Measurements from ENCODE around the gene NCK2. TPM values are rescaled to one million over a fixed set of nuclear protein-coding genes. Genes with fewer than 3 reads are reported as not detected.

NCK2 gene
- polyA plus RNA-seq, 3 donors from 2014 or later, result 10.7 to 22.1 (median 16.2) TPM

DNA sequence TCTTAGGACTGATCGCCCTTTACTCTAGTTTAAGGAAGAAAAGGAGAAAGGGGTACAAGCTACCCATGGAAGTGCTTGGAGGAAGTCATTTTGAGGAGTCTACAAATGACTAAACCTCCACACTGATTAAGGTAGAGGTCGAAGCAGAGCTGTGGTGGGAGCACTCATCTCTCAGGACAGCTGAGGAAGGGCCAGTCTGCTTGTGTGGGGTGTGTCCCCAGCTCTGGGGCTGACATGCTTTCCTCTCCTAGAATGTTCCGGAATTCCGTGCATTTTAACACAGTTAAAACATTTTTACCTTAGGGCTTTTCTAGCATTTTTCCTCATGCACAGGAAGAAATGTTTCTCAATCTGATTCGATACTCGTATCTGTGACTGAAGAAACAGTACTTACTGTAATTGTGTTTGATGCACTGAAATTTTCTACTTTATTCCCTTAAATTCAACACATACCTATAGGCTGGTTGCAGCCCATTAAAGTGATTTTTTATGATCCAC lies 135.1 kb downstream of the NCK2 start:
- Mint-ChIP-seq H3K4me1 (peaks cover 45 to 80% of the 10 kb centered on the region in 2 donors), H3K4me3 (no peak overlapping the region), H3K27me3 (ENCODE audit: low read depth in 3 of 3) (no peaks in the 10 kb centered on the region), H3K27ac (peak overlapping the region in 1 of 6 donors; percentile 24), H3K9me3 (no peaks in the 10 kb centered on the region), H3K36me3 (peaks cover 0 to 18% (median 12%) of the 10 kb centered on the region in 3 donors)
- DNase-seq, result no peak

DNA sequence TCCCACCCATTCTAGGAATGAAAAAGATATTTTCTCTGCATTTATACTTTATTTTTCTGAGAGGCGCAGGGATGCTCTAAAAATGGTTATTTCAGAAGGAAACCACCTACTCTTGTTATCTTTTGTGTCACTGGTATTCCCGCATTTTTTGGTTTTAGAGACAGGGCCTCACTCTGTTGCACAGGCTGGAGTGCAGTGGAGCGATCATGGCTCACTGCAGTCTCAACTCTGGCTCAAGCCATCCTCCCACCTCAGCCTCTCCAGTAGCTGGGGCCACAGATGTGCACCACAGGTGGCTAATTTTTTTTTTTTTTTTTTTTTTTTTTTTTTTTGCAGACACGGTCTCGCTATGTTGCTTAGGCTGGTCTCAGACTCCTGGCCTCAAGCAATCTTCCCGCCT lies 135.9 kb downstream of the NCK2 start:
- no peak overlapping the region for H3K4me3 Mint-ChIP-seq
- H3K36me3 Mint-ChIP-seq, result peaks cover 0 to 18% (median 12%) of the 10 kb centered on the region in 3 donors
- H3K27me3 Mint-ChIP-seq (ENCODE audit: low read depth in 3 of 3), result no peaks in the 10 kb centered on the region

DNA sequence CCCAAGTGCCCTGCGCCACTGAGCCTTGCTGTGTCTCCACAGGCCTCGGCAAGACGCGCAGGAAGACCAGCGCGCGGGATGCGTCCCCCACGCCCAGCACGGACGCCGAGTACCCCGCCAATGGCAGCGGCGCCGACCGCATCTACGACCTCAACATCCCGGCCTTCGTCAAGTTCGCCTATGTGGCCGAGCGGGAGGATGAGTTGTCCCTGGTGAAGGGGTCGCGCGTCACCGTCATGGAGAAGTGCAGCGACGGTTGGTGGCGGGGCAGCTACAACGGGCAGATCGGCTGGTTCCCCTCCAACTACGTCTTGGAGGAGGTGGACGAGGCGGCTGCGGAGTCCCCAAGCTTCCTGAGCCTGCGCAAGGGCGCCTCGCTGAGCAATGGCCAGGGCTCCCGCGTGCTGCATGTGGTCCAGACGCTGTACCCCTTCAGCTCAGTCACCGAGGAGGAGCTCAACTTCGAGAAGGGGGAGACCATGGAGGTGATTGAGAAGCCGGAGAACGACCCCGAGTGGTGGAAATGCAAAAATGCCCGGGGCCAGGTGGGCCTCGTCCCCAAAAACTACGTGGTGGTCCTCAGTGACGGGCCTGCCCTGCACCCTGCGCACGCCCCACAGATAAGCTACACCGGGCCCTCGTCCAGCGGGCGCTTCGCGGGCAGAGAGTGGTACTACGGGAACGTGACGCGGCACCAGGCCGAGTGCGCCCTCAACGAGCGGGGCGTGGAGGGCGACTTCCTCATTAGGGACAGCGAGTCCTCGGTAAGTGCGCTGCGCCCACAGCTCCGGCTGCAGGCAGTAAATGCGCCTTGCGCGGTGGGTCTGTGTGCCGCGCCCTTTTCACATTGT lies 136.8 kb downstream of the NCK2 start:
- Mint-ChIP-seq H3K36me3 (peaks cover 0 to 18% (median 12%) of the 10 kb centered on the region in 3 donors), H3K4me3 (no peak overlapping the region), H3K27ac (no peak overlapping the region), H3K4me1 (peaks cover 46 to 81% of the 10 kb centered on the region in 2 donors), H3K9me3 (no peaks in the 10 kb centered on the region), H3K27me3 (ENCODE audit: low read depth in 3 of 3) (no peaks in the 10 kb centered on the region)
- no peak for DNase-seq

More for the DNA sequence above, 135.9 kb downstream of the NCK2 start:
- Mint-ChIP-seq H3K4me1 (peaks cover 41 to 80% of the 10 kb centered on the region in 2 donors), H3K9me3 (no peaks in the 10 kb centered on the region), H3K27ac (no peak overlapping the region)
- no peak for DNase-seq

- H3K27me3 Mint-ChIP-seq (ENCODE audit: low read depth in 3 of 3), result no peaks in the 10 kb centered on the region
- H3K4me1 Mint-ChIP-seq, result peaks cover 47 to 81% of the 10 kb centered on the region in 2 donors
- H3K27ac Mint-ChIP-seq, result peak overlapping the region in 3 of 6 donors; percentile 6 to 11 (median 10)
- DNase-seq, result no peak
- no peaks in the 10 kb centered on the region for H3K9me3 Mint-ChIP-seq
- H3K4me3 Mint-ChIP-seq, result no peak overlapping the region
- H3K36me3 Mint-ChIP-seq, result peaks cover 0 to 18% (median 12%) of the 10 kb centered on the region in 3 donors
Measured at GRCh38 chr2:105882341-105882740, 137.6 kb downstream of the NCK2 start.

- H3K9me3 Mint-ChIP-seq, result no peaks in the 10 kb centered on the region
- no peaks in the 10 kb centered on the region for H3K27me3 Mint-ChIP-seq (ENCODE audit: low read depth in 3 of 3)
- peaks cover 47 to 81% of the 10 kb centered on the region in 2 donors for H3K4me1 Mint-ChIP-seq
- no peak overlapping the region for H3K4me3 Mint-ChIP-seq
- peak overlapping the region in 2 of 6 donors; percentile 47 to 68 for H3K27ac Mint-ChIP-seq
- H3K36me3 Mint-ChIP-seq, result peaks cover 0 to 18% (median 12%) of the 10 kb centered on the region in 3 donors
- DNase-seq, result no peak
Measured at GRCh38 chr2:105882920-105883435, 138.3 kb downstream of the NCK2 start.

GRCh38 chr2:105883911-105884694 lies 139.4 kb downstream of the NCK2 start:
- no peaks in the 10 kb centered on the region for H3K27me3 Mint-ChIP-seq (ENCODE audit: low read depth in 3 of 3)
- H3K27ac Mint-ChIP-seq, result peak overlapping the region in 2 of 6 donors; percentile 28 to 42
- H3K4me3 Mint-ChIP-seq, result no peak overlapping the region
- DNase-seq, result no peak
- no peaks in the 10 kb centered on the region for H3K9me3 Mint-ChIP-seq
- H3K36me3 Mint-ChIP-seq, result peaks cover 4 to 23% (median 12%) of the 10 kb centered on the region in 3 donors
- peaks cover 49 to 79% of the 10 kb centered on the region in 2 donors for H3K4me1 Mint-ChIP-seq

GRCh38 chr2:105885456-105885855 lies 140.7 kb downstream of the NCK2 start:
- no peaks in the 10 kb centered on the region for H3K9me3 Mint-ChIP-seq
- H3K27ac Mint-ChIP-seq, result peak overlapping the region in 3 of 6 donors; percentile 9 to 46 (median 11)
- H3K4me3 Mint-ChIP-seq, result no peak overlapping the region
- no peak for DNase-seq
- no peaks in the 10 kb centered on the region for H3K27me3 Mint-ChIP-seq (ENCODE audit: low read depth in 3 of 3)
- H3K4me1 Mint-ChIP-seq, result peaks cover 53 to 78% of the 10 kb centered on the region in 2 donors
- H3K36me3 Mint-ChIP-seq, result peaks cover 8 to 27% (median 8%) of the 10 kb centered on the region in 3 donors

DNA sequence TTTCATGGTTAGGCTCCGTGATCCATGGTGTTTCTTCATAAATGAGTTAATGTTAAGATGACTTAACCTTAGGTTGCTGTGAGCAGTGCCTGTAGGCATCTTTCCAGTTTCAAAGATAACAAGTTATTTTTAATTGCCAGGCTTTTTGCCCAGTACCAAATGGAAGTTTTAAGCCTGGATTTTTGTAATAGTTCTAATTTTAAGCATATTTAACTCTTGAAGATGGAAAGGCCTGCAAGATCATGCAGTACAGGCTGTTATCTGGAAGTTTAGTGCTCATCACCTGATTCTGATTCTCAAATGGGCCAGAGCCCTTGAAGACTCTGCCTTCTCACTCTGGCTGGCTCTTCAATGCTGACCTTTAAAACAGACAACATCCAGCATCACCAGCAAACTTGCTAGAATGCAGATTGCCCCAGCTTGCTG lies 141.3 kb downstream of the NCK2 start:
- Mint-ChIP-seq H3K36me3 (peaks cover 8 to 25% (median 9%) of the 10 kb centered on the region in 3 donors), H3K27ac (peak overlapping the region in 5 of 6 donors; percentile 4 to 49 (median 11)), H3K4me3 (no peak overlapping the region), H3K9me3 (no peaks in the 10 kb centered on the region), H3K27me3 (ENCODE audit: low read depth in 3 of 3) (no peaks in the 10 kb centered on the region), H3K4me1 (peaks cover 59 to 83% of the 10 kb centered on the region in 2 donors)
- no peak for DNase-seq

DNA sequence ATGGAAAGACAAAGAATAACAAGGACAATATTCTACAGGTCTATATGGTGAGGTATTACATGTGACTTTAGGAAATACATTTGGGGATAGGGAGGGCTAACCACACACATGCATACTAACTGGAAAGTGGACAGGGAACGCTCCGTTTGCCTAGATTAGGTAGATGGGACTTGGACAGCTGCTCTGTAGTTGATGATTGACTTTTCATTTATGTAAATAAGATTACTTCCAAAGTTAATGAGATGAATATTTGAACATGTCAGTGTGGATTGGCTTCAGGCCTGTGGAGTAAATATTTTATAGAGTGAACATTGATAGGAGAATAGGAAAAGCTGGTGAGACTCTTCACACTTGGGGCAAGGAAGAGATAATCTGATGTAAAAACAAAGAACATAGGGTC lies 142.0 kb downstream of the NCK2 start:
- Mint-ChIP-seq H3K27ac (peak overlapping the region in 5 of 6 donors; percentile 2 to 54 (median 22)), H3K36me3 (peaks cover 8 to 24% (median 11%) of the 10 kb centered on the region in 3 donors), H3K4me3 (no peak overlapping the region), H3K27me3 (ENCODE audit: low read depth in 3 of 3) (no peaks in the 10 kb centered on the region), H3K9me3 (no peaks in the 10 kb centered on the region), H3K4me1 (peaks cover 62 to 87% of the 10 kb centered on the region in 2 donors)
- no peak for DNase-seq

DNA sequence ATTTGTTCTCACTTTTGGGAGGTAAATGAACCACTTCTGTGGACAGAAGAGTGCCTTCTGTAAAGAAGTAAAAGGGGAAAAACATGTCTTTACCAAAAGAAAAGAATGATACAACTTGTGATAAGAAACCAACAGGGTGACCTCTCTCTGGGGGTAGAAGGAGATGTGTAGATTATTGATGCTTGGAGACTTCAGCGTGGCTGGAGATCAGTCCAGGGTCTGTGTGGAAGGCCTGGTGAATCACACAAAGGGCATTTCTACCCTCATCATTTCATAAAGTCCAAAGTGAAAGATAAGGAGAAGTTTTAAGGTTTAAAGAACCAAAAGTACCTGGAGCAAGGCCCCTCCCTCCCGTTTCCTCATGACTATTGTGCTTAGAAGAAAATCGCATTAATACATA lies 142.5 kb downstream of the NCK2 start:
- peak overlapping the region in 4 of 6 donors; percentile 40 to 58 (median 52) for H3K27ac Mint-ChIP-seq
- peaks cover 5 to 19% (median 11%) of the 10 kb centered on the region in 3 donors for H3K36me3 Mint-ChIP-seq
- no peak overlapping the region for H3K4me3 Mint-ChIP-seq
- DNase-seq, result no peak
- no peaks in the 10 kb centered on the region for H3K9me3 Mint-ChIP-seq
- H3K27me3 Mint-ChIP-seq (ENCODE audit: low read depth in 3 of 3), result no peaks in the 10 kb centered on the region
- peaks cover 62 to 84% of the 10 kb centered on the region in 2 donors for H3K4me1 Mint-ChIP-seq

- Mint-ChIP-seq H3K4me1 (peaks cover 60 to 71% of the 10 kb centered on the region in 2 donors), H3K4me3 (no peak overlapping the region), H3K27me3 (ENCODE audit: low read depth in 3 of 3) (no peaks in the 10 kb centered on the region), H3K9me3 (no peaks in the 10 kb centered on the region), H3K36me3 (peaks cover under 1 to 13% (median 11%) of the 10 kb centered on the region in 3 donors), H3K27ac (no peak overlapping the region)
- DNase-seq, result peak; percentile 25 to 41 (median 30)
Measured at GRCh38 chr2:105888625-105889024, 143.9 kb downstream of the NCK2 start.

GRCh38 chr2:105889046-105889445 lies 144.3 kb downstream of the NCK2 start:
- no peak for DNase-seq
- Mint-ChIP-seq H3K36me3 (peaks cover 5 to 17% (median 11%) of the 10 kb centered on the region in 3 donors), H3K9me3 (no peaks in the 10 kb centered on the region), H3K4me1 (peaks cover 56 to 67% of the 10 kb centered on the region in 2 donors), H3K4me3 (no peak overlapping the region), H3K27me3 (ENCODE audit: low read depth in 3 of 3) (no peaks in the 10 kb centered on the region), H3K27ac (no peak overlapping the region)

DNA sequence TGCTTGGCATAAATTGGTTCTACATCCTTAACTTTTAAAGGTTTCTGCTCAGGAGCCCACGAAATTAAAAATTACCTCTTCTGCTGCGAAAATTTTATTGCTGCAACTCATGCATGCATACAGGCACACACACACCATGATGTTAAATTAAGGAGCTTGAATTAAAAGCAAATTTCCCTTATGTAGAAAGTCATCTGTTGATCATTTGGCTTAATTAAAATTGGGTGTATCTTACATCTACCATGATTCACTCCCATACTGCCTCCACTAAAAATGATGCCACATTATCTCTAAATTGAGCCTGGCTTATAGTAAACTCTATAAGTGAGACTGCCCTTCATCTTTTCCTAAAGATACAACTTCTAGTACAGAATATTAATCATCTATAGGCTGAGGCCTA lies 145.4 kb downstream of the NCK2 start:
- peaks cover 11 to 27% (median 14%) of the 10 kb centered on the region in 3 donors for H3K36me3 Mint-ChIP-seq
- H3K27me3 Mint-ChIP-seq (ENCODE audit: low read depth in 3 of 3), result no peaks in the 10 kb centered on the region
- no peak overlapping the region for H3K4me3 Mint-ChIP-seq
- no peak for DNase-seq
- no peaks in the 10 kb centered on the region for H3K9me3 Mint-ChIP-seq
- peaks cover 47 to 56% of the 10 kb centered on the region in 2 donors for H3K4me1 Mint-ChIP-seq
- H3K27ac Mint-ChIP-seq, result peak overlapping the region in 3 of 6 donors; percentile 0 to 58 (median 14)
